ENCODE data around the gene C20orf202. TPM values are rescaled to one million over a fixed set of nuclear protein-coding genes. Genes with fewer than 3 reads are reported as not detected.

C20orf202 gene
- polyA plus RNA-seq, 1 of the 3 experiments (the other 2 are of a cell fraction), result not detected

DNA sequence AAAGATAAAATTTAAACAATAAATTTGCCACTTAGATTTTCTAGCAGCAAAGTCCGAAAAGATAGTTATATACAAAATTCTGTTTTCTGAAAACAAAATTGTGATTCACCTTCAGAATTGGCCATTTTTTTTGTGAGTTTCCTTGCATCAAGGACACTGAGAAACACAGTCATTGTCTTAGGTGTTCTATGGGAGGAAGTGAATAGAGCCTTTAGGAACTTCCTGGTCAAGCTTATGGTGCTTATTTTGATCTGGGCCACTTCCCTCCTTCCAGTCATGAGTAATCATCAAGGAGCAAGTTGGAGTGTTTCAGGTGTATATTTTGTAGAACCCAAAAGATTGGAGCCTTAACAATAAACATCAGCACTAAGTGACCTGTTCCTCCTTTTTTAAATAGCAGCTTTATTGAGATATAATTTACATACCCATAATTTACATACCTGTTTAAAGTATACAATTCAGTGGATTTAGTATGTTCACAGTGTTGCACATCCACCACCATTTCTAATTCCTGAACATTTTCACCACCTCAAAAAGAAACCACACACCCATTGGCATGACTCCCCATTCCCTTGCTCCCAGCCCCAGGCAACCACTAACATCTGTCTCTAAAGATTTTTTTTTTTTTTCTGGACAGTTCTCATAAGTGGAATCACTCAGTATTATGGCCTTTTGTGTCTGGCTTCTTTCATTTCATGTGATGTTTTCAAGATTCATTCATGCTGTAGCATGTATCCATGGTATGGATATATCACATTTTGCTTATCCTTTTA, 36.1 kb upstream of the C20orf202 start:
- no peaks in the 10 kb centered on the region for H3K27me3 ChIP-seq (ENCODE audit: insufficient read depth)

DNA sequence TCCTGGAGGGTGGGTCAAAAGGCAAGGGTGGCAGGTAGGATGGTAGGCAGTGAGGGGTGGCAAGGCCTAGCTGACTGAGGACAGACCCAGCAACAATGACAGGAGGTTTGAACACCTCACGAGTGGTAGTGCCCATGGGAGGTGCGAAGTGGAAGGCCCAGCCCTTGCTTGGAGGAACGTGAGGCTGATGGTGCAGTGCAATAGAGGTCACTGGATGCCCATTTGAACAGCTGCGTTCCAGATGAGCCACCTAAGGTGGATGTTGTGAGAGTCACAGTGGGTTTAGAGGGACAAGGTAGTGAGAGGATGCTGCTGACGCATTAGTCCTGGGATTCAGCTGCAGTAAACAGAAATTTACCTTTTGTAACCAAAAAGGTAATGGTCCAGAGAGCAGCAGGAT, 34.0 kb upstream of the C20orf202 start:
- H3K27me3 ChIP-seq (ENCODE audit: insufficient read depth), result no peaks in the 10 kb centered on the region

More for the DNA sequence above, 36.1 kb upstream of the C20orf202 start:
- Histone ChIP-seq H3K9me2 (no peaks in the 10 kb centered on the region), H3K4me3 (ENCODE audit: low read depth in 2 of 2, low read length in 1 of 2) (no peak overlapping the region), H3K36me3 (replicated peaks in 1 of 2; ENCODE audit: control insufficient read depth in 1 of 2, insufficient read depth in 2 of 2, low read length in 1 of 2) (peaks cover 35 to 86% of the 10 kb centered on the region in 2 experiments), H3K9me3 (no peaks in the 10 kb centered on the region), H2AFZ (ENCODE audit: low read depth) (no peak overlapping the region), H3F3A (replicated peaks; ENCODE audit: insufficient read depth) (no peaks in the 10 kb centered on the region), H3K4me2 (no peak overlapping the region), H4K20me1 (ENCODE audit: insufficient read depth) (no peaks in the 10 kb centered on the region; the same call in 1 of the 2 replicates), H3K4me1 (ENCODE audit: control insufficient read depth in 1 of 2, insufficient read depth in 2 of 2, low read depth in 1 of 2, low read length in 1 of 2) (no peaks in the 10 kb centered on the region), H3K27ac (ENCODE audit: low read depth in 2 of 2, low read length in 1 of 2) (no peak overlapping the region), H3K9ac (no peak overlapping the region), H3K79me2 (ENCODE audit: insufficient read depth) (no peaks in the 10 kb centered on the region)
- no peak for TF ChIP-seq RCOR1 (IDR thresholded peaks at IDR 0.05; ENCODE audit: low read length)
- TF ChIP-seq ELF1 (IDR thresholded peaks at IDR 0.05), result no peak
- TF ChIP-seq TCF12 (IDR thresholded peaks at IDR 0.05), result no peak
- no peak for TF ChIP-seq POLR2AphosphoS5 (IDR thresholded peaks at IDR 0.05; ENCODE audit: low read depth, low read length)
- TF ChIP-seq RXRA (IDR thresholded peaks at IDR 0.05; ENCODE audit: borderline replicate concordance, low read depth), result no peak
- DNase-seq, result no peak
- ChIA-PET CTCF (no interaction called here), POLR2A (no interaction called here)
- WGBS (ENCODE audit: low lambda C conversion rate), result 97% methylated on average over 1 of the region's 1 CpG

More for the DNA sequence above, 34.0 kb upstream of the C20orf202 start:
- DNase-seq, result no peak
- 97% methylated on average over 5 of the region's 5 CpGs for WGBS (ENCODE audit: low lambda C conversion rate)
- Histone ChIP-seq H3K9me3 (no peaks in the 10 kb centered on the region), H3F3A (replicated peaks; ENCODE audit: insufficient read depth) (no peaks in the 10 kb centered on the region), H3K9me2 (no peaks in the 10 kb centered on the region), H3K4me3 (ENCODE audit: low read depth in 2 of 2, low read length in 1 of 2) (no peak overlapping the region), H3K4me2 (no peak overlapping the region), H3K36me3 (replicated peaks in 1 of 2; ENCODE audit: control insufficient read depth in 1 of 2, insufficient read depth in 2 of 2, low read length in 1 of 2) (peaks cover 32 to 68% of the 10 kb centered on the region in 2 experiments), H3K9ac (no peak overlapping the region), H3K27ac (ENCODE audit: low read depth in 2 of 2, low read length in 1 of 2) (no peak overlapping the region), H3K79me2 (ENCODE audit: insufficient read depth) (no peaks in the 10 kb centered on the region), H2AFZ (ENCODE audit: low read depth) (no peak overlapping the region), H3K4me1 (ENCODE audit: control insufficient read depth in 1 of 2, insufficient read depth in 2 of 2, low read depth in 1 of 2, low read length in 1 of 2) (no peaks in the 10 kb centered on the region; a peak in 1 of 4 replicates), H4K20me1 (ENCODE audit: insufficient read depth) (no peaks in the 10 kb centered on the region; the same call in 1 of the 2 replicates)
- ChIA-PET POLR2A (no interaction called here), CTCF (no interaction called here)
- TF ChIP-seq, protein P1, sequence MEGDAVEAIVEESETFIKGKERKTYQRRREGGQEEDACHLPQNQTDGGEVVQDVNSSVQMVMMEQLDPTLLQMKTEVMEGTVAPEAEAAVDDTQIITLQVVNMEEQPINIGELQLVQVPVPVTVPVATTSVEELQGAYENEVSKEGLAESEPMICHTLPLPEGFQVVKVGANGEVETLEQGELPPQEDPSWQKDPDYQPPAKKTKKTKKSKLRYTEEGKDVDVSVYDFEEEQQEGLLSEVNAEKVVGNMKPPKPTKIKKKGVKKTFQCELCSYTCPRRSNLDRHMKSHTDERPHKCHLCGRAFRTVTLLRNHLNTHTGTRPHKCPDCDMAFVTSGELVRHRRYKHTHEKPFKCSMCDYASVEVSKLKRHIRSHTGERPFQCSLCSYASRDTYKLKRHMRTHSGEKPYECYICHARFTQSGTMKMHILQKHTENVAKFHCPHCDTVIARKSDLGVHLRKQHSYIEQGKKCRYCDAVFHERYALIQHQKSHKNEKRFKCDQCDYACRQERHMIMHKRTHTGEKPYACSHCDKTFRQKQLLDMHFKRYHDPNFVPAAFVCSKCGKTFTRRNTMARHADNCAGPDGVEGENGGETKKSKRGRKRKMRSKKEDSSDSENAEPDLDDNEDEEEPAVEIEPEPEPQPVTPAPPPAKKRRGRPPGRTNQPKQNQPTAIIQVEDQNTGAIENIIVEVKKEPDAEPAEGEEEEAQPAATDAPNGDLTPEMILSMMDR (IDR thresholded peaks at IDR 0.05), result no peak
- no peak for TF ChIP-seq CHD2 (IDR thresholded peaks at IDR 0.05; ENCODE audit: low read length, partially characterized antibody)

All from SK-N-SH (cell line).